Measurements from ENCODE around the gene C9orf72. TPM values are rescaled to one million over a fixed set of nuclear protein-coding genes. Genes with fewer than 3 reads are reported as not detected.

C9orf72 gene
- total and polyA plus RNA-seq, 2 of the 13 experiments (the other 11 are each of a cell fraction or from before 2014, with no cell fraction given): 3.1 to 5.9 TPM

- peak; percentile 59 for TF ChIP-seq UBTF (CRISPR knock-in tag; IDR thresholded peaks at IDR 0.05)
- TF ChIP-seq MXD3 (CRISPR knock-in tag; IDR thresholded peaks at IDR 0.05): no peak
- no peak for TF ChIP-seq SOX6 (IDR thresholded peaks at IDR 0.05)
- 0 out of 2 replicates have a peak, but pooled peaks have one; percentile 17 for TF ChIP-seq SOX6 (CRISPR knock-in tag; IDR thresholded peaks at IDR 0.05)
- TF ChIP-seq KDM2A (CRISPR knock-in tag; IDR thresholded peaks at IDR 0.05; ENCODE audit: borderline replicate concordance, low read depth): peak; percentile 14; the same call in 1 of the 2 replicates
- TF ChIP-seq ZNF546 (CRISPR knock-in tag; conservative IDR thresholded peaks at IDR 0.05): no peak
- no peak for TF ChIP-seq ZNF792 (CRISPR knock-in tag; IDR thresholded peaks at IDR 0.05)
- TF ChIP-seq ZNF329 (CRISPR knock-in tag; IDR thresholded peaks at IDR 0.05; ENCODE audit: low read depth): no peak
- TF ChIP-seq FOXK1 (CRISPR knock-in tag; IDR thresholded peaks at IDR 0.05; ENCODE audit: borderline replicate concordance, low read depth): no peak
- TF ChIP-seq ZNF18 (CRISPR knock-in tag; IDR thresholded peaks at IDR 0.05; ENCODE audit: insufficient replicate concordance): no peak
- TF ChIP-seq DMAP1 (CRISPR knock-in tag; IDR thresholded peaks at IDR 0.05): no peak
- TF ChIP-seq ZNF460 (CRISPR knock-in tag; IDR thresholded peaks at IDR 0.05; ENCODE audit: borderline replicate concordance): no peak
- 0 out of 2 replicates have a peak, but pooled peaks have one; percentile 26 for TF ChIP-seq ZNF572 (CRISPR knock-in tag; IDR thresholded peaks at IDR 0.05)
- no peak for TF ChIP-seq RARG (CRISPR knock-in tag; IDR thresholded peaks at IDR 0.05; ENCODE audit: low read depth)
- TF ChIP-seq ZFP36 (IDR thresholded peaks at IDR 0.05; ENCODE audit: borderline replicate concordance, low read depth, low read length, partially characterized antibody): no peak
- TF ChIP-seq CHD2 (IDR thresholded peaks at IDR 0.05; ENCODE audit: low read depth, low read length): no peak
- no peak for TF ChIP-seq ELF1 (CRISPR knock-in tag; IDR thresholded peaks at IDR 0.05)
- peak; percentile 62; the same call in 1 of the 2 replicates for TF ChIP-seq ZNF687 (CRISPR knock-in tag; IDR thresholded peaks at IDR 0.05)
- no peak for TF ChIP-seq MTA1 (CRISPR knock-in tag; IDR thresholded peaks at IDR 0.05; ENCODE audit: borderline replicate concordance)
- no peak for TF ChIP-seq HIC2 (CRISPR knock-in tag; IDR thresholded peaks at IDR 0.05; ENCODE audit: low read depth)
These were observed at the start of gene C9orf72 (continued) for GRCh38 chr9:27572918-27573633.

Data from HepG2 (cell line).